Stimulated activated CD8-positive, alpha-beta memory T cell treated with anti-CD3 and anti-CD28 coated beads, Interleukin-15, amount 100 ng/mL, for 48 hours (primary cell): ENCODE results near the gene MED26.
A peak's percentile ranks its signal among the peaks of the same experiment; 100 is the strongest.

ENCODE experiments used
- DNase-seq, 2 donors: peaks; one replicate each; pipeline ENCODE4 v3.0.0-alpha.2; 2020; ENCODE audit warnings: low read depth in 2 of 2

MED26 gene

DNA sequence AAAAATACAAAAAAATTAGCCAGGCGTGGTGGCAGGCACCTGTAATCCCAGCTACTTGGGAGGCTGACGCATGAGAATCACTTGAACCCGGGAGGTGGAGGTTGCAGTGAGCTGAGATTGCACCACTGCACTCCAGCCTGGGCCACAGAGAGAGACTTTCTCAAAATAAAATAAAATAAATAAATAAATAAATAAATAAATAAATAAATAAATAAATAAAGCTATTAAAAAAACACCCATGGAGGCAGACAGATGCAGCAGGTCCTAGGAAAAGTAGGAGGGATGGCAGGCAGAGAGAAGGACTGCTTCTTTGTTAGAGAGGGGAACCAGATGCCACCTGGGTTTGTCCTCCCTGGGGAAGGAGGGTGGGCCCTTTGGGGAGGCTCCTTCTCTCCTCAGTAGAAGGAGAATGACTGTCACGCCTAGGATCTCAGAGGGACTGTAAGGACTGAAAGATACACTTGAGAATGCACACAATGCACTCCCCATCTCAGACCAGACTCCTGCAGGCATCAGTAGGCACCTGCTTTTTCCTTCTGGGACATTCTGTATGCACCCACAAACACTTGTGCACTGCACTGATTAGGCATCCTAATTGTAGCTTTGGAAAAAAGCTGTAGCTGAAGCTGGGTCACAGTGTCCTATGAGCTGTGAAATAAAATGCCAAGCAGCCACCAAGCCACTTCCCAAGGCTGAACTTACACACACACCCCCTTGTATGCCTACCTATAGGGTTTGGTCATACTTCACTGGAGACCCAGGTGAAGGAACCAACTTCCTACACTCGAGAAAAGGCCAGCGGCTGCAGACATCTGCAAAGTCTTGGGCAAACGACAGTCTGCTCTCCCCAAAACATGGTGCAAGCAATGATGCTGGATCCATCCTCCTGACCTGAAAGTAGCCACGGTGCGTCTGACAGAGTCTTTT lies 36.9 kb downstream of the MED26 start:
- no peak for DNase-seq

DNA sequence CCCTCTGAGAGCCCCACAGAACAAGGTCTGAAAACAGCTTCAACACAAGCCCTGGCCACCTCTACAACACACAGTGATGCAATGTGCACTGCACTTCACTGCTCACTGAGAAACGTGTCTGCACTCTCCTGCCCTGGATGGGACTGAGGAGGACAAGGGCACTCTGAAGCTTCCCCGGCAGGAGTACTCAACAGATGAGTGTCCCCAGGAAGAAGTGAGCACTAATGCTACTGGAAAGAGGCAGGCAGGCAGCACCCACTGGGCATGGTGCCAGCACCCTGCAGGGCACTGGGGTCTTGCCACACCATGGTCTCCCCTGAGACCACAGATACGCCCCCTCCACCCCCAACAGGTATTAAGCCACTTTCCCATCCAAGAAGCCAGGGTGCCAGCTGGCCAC lies 38.1 kb downstream of the MED26 start:
- DNase-seq, result no peak

GRCh38 chr19:16588824-16589577 lies 39.0 kb downstream of the MED26 start:
- DNase-seq, result no peak

GRCh38 chr19:16587833-16588823 lies 39.9 kb downstream of the MED26 start:
- DNase-seq, result peak; percentile 62

- peak in 1 of 2 donors; percentile 45 for DNase-seq
Observed at GRCh38 chr19:16586991-16587832, 40.8 kb downstream of the MED26 start.

DNA sequence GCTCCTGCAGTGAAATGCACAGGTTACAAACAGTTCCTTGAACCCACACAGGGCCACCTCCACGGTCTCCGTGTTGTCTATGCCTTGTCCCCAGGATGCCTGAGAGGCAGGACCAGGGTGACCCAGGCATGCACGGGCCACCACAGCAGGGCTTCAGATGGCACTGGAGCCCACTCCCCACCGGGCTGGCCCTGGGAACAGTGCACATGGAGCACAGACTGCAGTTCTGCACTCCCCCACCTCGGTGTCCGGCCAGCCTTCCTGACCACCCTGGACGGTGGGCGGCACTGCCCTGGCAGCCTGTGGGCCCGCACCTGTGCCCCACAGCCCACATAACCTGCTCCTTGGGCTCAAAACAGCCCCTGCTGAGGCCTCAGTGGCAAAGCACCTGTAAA lies 41.5 kb downstream of the MED26 start:
- no peak for DNase-seq

- DNase-seq, result no peak
Observed at GRCh38 chr19:16585808-16586476, 42.1 kb downstream of the MED26 start.

DNA sequence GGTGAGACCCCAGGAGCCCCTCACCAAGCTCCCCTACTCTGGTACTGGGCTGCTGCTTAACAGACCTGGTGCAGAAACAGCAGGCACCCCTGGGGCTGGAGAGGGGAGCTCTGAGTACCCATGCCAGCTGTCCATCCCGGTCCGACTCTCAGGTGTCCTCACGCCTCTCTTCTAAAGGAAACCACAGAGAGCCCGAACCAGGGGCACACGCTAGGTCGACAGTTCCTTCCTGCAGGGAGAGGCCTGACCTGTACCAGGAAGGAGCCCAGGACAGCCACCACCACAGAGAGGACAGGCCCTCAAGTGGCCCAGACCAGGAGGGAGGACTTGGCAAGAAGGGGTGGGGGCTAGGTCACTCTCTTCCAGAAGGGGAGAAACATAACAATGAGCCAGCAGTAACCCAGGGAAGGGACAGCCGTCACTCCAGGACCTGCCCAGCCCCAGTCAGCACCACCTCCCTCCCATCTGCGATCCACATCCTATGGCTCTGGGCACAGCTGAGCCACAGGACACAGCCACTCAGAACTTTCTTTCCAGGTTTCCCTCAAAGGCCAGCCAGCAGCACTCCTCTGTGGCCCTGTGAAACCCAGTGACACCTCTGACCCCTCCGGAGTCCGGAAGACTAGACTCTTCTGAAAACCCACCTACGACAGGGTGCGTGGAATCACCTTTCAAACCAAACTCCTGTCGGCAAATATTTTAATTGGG lies 42.8 kb downstream of the MED26 start:
- no peak for DNase-seq

DNA sequence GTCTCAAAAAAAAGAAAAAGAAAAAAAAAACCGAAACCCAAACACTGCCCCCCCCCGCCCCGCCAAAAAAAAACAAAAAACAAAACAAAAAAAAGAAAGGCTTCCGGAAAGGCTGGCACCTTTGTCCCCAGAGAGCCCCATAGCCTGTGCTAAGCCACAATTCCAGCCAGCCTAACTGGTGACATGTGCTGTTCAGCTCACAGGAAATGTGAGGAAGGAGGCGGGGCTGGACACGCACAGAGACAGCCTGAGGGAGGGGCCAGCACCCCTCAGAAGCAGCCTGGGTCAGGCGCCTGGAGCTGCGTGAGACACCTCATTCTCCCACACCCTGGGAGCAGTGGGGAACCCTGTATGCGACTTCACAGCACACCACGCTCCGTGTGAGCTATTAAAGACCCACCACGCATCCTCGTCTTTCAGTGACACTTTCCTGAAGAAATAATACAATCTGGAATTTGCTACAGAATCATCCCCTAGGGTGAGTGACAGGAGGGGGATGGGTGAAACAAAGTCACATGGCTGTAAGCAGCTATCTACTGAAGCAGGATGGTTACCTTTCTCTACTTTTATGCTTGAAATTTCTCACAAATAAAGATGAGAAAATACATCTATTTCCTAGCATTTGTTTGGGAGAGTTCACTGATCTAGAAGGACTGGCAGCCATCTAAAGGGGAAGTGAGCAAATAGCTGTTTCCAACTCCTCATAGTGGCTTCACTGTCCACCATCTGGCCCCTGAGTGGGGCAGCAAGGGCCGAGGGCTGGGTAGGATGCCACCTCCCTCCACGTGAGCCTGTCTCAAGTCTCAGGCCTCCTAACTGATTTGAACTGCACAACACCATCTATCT lies 43.5 kb downstream of the MED26 start:
- DNase-seq, result peak; percentile 83 to 85

- DNase-seq, result no peak
Observed at GRCh38 chr19:16582486-16583261, 45.3 kb downstream of the MED26 start.

DNA sequence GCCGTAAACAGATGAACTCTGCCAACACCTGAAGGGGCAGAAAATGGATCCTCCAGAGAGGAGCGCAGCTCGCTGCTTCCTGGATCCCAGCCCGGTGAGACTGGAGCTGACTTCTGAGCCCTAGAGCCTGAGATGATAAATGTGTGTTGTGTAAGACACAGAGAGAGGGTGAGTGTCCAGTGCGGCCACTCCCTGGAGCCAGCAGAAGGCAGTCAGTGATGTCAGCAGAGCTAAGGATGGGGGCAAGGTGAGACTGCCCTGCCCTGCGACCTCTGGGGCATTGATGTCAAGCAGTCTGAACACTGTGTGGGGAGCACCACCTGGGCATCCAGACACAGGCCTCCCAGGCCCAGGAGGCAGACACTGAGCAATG lies 46.0 kb downstream of the MED26 start:
- DNase-seq, result no peak

DNA sequence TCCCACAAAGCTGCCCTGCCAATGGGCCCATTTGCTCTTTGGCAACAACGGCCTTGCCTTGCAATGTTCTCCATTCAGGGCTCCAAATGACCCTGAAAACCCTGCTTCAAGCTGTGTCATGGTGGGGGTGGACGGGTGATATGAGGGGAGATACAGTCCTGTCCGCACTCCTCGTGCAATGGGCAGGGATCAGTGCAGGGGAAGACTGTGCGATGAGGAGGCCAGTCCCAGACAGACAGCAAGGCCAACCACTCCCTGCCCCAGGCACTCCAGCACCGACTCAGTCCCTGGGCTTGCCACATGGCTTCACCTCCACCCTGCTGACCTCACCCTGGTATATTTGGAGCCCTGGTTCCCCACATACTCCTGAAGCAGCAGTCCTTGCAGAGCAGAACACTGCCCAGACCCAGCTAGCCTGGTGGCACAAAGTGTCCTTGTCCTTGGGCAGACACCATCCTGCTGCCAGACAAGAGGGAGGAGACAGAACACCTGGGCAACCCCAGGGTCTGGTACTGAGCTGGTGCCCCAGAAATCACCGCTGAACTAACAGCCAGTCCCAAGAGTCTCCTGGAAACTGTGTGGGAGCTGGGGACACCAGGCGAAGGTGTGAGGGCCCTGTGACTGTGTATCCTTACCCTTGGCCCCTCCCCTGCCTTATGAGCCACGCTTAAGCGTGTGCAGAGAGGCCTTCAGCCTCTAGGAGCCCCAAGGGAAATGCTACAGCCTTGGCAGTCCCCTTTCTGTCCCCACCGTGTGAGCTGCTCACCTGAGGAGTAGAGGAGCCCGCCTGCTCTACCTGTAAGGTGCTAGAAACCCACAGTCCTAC lies 46.6 kb downstream of the MED26 start:
- DNase-seq, result no peak

DNA sequence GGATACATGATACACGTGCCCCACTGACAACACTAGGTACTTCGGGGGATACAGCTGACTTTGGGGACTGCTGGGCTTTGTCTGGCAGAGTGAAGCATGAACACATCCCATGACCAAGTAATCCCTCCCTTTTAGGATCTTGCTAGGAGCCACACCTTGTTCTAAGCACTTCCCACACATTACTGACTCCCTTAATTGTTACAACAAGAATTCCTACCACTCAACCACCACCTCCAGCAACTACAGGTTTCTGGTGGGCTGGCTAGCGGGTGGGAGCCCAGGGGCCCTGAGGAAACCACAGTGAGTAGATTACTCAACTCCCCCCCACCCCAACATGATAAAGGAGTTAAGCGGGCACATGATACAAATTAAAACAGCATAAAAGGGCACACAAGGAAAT lies 48.6 kb downstream of the MED26 start:
- DNase-seq, result no peak

GRCh38 chr19:16577531-16577985 lies 50.4 kb downstream of the MED26 start:
- no peak for DNase-seq

GRCh38 chr19:16576690-16577530 lies 51.1 kb downstream of the MED26 start:
- no peak for DNase-seq
